Head of caudate nucleus (tissue), 42 donors: ENCODE measurements around the gene OR5A1.

Experiments used
- DNase-seq, 42 donors: peaks; one replicate each; pipeline versions ENCODE4 v3.0.0 to v3.0.0-alpha.2; 2020 to 2021; ENCODE audit warnings: mixed read lengths in 7 of 42
- intact Hi-C: fragments of 100-400 bp; cut with DNase I; formaldehyde crosslinking; loops from one replicate; pipeline ENCODE4 v1.15.0; 2022

Gene OR5A1

GRCh38 chr11:59463190-59463641, 26.9 kb downstream of the OR5A1 start:
- DNase-seq: no peak
- intact Hi-C loops: no loop called here

GRCh38 chr11:59473015-59473414, 36.7 kb downstream of the OR5A1 start, which contains the start of gene OR4D10:
Gene OR4D10, plus strand, starts transcription at chr11:59473315. Its CDS starts 4,115 bp downstream, at chr11:59477430.
- intact Hi-C loops: no loop called here
- no peak for DNase-seq

GRCh38 chr11:59475176-59475575, 38.9 kb downstream of the OR5A1 start:
- intact Hi-C loops: no loop called here
- no peak for DNase-seq

GRCh38 chr11:59479906-59480305, 43.6 kb downstream of the OR5A1 start:
- intact Hi-C loops: no loop called here

GRCh38 chr11:59480359-59480758, 44.1 kb downstream of the OR5A1 start:
- DNase-seq: no peak
- intact Hi-C loops: no loop called here

More at GRCh38 chr11:59479906-59480305, 43.6 kb downstream of the OR5A1 start:
- no peak for DNase-seq
